Esophagus mucosa (tissue), 1 donor: ENCODE measurements around the gene RNASE8. TPM values are rescaled to one million over a fixed set of nuclear protein-coding genes. Genes with fewer than 3 reads are reported as not detected.

Source experiments
- ATAC-seq: fragments of 200-7000 bp; cut with Tn5 transposase; one replicate; pipeline ENCODE4 v1.9.1; 2020
- total RNA-seq: library from RNA; stranded (reverse); gene quantifications from one replicate; pipeline ENCODE4 v1.2.4, GENCODE V29; 2023
- donor health status: DM: yes; HTN: yes; CAD: no.

The RNASE8 gene
- total RNA-seq, 1 donor from 2014 or later: not detected

GRCh38 chr14:21074398-21075272 lies 17.0 kb downstream of the RNASE8 start:
- ATAC-seq: no peak

DNA sequence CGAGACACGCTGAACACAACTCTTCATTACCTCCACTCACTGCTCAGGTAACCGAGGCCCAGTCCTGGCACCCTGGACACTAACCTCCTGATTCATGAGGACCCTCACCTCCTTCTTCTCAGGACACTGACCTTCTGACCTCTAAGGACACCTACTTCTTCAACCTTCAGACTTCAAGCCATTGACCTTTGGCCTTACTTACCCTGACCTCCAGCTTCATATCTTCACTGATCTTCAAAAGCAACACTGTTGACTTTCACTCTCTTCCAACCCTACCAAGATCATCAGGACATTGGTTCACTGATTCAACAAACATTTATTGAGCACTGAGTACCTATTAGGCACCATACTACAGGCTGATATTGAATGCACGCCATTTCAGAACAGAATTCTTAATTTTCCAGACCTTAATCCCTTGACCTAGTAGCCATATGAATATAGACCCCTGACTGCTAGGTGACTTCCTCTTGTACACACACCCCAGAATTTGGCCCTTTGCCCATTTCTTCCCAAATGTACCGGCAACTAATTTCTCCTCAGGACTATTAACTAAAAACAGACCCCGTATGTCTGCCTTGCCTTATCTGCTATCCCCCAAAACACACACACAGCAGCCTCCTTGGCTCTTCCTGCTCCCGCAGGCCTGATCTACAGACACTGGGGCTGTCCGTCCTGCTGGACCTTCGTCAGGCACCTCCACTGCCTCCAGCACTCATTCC lies 18.3 kb downstream of the RNASE8 start:
- ATAC-seq: no peak

DNA sequence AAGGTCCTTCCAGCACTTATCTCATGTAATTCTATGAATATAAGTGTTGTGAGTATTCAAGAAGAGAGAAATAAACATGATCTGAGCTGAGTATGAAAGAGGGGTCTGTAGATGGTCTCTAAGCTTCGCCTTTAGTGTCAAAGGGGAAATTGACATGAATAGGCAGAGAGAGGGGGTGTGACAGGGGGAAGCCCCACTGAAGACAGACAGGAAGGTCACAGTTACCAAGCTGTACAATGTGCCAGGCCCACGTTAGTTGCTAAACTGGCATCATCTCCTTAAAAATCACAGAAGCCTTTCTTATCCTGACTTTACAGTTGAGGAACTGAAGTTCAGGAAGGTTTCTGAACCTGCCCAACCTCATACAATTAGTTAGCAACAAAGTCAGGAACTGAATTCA lies 20.1 kb downstream of the RNASE8 start:
- no peak for ATAC-seq

- no peak for ATAC-seq
Observed at GRCh38 chr14:21078287-21078686, 20.7 kb downstream of the RNASE8 start.

GRCh38 chr14:21078726-21079125 lies 21.1 kb downstream of the RNASE8 start:
- ATAC-seq: no peak

GRCh38 chr14:21081521-21082142 lies 24.0 kb downstream of the RNASE8 start:
- no peak for ATAC-seq

GRCh38 chr14:21083565-21084325 lies 26.1 kb downstream of the RNASE8 start:
- ATAC-seq: peak; percentile 10

DNA sequence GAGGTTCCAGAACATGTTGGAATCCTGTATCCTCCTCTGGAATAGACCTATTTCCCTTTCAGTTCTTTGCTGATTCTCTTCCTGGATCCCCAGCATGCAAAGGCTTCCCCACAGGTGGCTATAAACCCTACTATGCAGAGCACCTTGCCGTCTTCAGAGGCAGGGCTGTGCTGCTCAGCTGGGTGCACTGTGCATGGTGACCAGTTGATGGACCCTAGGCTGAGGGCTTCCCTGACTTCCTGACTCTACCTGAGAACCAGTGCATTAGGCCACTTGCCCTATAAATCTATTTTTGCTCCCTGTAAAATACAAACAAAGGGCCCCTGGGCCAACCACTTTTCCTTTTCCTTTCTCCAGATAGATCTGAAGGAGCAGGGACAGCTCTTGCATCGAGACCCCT lies 26.8 kb downstream of the RNASE8 start:
- ATAC-seq: no peak

DNA sequence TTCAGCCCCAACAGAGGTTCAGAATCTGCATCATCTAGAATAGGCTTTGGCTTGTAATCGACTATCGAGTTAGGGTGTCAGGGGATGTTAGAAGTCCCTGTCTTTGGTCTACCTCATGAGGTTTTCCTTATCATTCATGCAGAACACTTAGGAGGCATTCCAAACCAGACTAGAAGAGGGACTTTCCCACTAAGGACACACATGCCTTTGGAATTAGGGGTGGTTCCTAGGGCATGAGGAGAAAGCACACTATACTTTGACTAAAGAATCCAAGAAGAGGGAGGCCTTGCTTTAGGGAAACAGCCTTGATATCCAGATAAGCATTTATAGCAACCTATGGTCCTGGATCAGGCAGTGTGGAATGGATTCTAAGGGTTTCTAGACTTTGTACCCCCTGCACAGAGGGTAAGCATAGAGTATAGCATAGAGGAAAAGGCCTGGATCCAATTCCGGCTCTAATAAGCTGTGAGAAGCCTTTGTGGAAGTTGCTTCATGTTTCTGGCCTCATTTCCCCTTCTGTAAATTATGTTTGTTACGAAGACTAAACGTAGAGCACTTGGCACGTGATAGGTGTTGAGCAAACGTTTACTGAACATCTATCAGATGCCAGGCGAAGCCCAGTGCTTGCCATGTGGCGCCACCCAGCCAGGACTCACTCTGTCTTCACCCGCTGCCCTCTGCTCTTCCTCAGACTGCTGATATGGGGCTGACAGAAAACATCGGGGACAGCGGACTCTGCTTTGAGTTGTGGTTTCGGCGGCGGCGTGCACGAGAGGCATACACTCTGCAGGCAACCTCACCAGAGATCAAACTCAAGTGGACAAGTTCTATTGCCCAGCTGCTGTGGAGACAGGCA lies 27.6 kb downstream of the RNASE8 start:
- ATAC-seq: no peak

GRCh38 chr14:21086908-21087293 lies 29.3 kb downstream of the RNASE8 start:
- no peak for ATAC-seq

DNA sequence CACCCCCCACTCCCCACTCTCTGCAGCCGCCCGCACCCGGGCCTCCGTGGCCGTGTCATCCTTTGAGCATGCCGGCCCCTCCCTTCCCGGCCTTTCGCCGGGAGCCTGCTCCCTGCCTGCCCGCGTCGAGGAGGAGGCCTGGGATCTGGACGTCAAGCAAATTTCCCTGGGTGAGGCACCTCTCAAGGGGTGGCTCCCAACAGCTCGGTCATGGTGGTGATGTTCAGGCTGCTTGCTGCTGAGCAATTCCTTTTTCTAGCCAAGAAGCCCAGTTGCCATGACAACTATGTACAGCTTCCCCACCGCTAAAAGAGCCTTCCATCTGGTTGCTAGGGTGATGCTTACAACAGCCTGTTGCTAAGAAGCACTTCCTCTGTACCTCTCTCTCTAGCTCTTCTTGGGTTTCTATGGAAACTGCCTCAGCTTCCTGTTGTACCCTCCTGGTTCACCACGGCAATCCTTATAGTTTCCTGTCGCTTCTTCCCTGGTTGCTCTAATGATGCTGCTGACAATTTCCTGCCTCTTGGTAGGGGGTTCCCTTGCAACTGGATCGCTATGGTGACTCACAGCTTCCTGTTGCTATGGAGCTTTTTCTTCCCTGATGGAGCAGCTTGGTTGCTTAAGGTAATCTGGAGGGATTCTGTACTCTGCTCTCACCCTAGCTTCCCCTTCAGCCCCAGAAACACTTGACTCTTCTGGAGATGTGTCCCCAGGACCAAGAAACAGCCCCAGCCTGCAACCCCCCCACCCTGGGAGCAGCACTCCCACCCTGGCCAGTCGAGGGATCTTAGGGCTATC lies 29.9 kb downstream of the RNASE8 start:
- peak; percentile 22 for ATAC-seq

DNA sequence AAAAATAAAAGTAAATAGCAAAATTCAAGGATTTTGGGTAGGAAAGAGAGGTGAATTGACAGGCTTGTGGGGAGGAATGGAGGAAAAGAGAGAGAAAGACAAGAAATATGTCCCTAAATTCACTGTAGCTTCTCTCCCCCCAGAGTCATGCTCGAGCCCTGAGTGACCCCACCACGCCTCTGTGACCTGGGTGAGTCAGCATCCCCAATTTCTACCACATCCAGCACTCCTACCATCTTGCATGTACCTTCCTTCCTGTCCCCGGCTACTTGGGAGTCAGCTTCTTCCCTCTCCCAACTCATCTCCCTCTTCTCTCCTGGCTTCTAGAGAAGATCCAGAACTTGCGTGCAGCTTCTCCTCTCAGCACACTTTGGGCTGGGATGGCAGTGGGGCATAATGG lies 31.1 kb downstream of the RNASE8 start:
- ATAC-seq: no peak

DNA sequence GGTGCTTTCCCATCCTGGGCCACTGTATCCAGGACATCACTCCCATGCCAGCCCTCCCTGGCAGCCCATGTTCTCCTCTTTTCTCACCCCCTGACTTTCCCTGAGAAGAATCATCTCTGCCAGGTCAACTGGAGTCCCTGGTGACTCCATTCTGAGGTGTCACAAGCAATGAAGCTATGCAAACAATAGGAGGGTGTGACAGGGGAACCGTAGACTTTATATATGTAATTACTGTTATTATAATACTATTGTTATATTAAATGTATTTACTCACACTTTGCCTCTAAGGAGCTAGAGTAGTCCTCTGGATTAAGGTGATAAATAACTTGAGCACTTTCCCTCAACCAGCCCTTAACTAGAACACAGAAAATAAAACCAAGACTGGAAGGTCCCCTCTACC lies 31.6 kb downstream of the RNASE8 start:
- ATAC-seq: no peak

DNA sequence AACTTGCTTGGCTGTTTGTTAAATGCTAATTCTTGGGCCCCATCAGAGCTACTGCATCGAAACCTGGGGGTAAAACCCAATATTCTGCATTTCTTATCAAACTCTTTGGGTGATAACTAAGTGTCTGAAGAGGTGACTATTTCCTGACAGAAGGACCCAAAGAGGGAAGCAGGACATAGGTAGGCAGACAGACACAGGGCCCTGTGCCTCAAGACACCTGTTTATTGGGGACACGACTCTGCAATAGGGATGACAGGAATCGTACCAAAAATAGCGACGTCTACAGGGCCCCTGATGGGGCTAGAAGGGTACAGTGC lies 32.2 kb downstream of the RNASE8 start:
- ATAC-seq: no peak

- no peak for ATAC-seq
Observed at GRCh38 chr14:21090194-21090939, 32.7 kb downstream of the RNASE8 start.

GRCh38 chr14:21090940-21091663 lies 33.5 kb downstream of the RNASE8 start:
- ATAC-seq: no peak

GRCh38 chr14:21091821-21092272 lies 34.2 kb downstream of the RNASE8 start:
- ATAC-seq: no peak

DNA sequence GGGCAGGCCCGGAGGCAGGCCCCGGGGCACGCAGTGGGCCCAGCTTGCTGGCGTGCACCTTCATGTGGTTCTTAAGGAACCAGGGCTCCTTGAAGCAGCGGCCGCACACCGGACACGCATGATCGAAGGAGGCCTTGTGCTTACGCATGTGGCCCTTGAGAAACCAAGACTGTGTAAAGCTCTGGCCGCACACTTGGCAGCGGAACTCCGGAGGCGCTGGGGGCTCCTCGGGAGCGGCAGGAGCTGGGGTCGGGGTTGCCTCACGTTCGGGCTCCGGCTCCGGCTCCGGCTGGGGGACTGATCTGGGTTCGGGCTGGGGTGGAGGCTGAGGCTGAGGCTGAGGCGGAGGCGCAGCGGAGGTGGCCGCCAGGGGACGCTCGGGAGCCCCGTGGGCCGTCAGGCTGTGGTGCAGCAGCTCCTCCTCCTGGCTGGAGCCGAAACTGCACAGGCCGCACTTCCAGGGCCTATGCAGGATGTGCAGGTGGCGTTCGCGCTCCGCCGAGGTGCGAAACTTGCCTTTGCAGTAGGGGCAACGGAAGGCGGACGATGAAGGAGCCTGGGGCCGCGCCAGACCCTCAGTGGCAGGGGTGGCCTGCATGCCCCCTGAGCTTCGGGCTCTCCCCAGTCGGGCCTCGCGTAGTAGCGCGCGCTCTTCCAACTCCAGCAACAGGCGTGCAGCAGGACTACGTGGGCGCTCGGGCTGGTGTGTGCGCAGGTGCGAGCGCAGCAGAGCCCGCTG lies 34.8 kb downstream of the RNASE8 start:
- peak; percentile 88 for ATAC-seq

- ATAC-seq: no peak
Observed at GRCh38 chr14:21093018-21093417, 35.4 kb downstream of the RNASE8 start.
